Memory B cell (primary cell): ENCODE data around the gene MTCH1.
A peak's percentile ranks its signal among the peaks of the same experiment; 100 is the strongest.
"Not testable (repeated sequence)": the region's sequence is repeated elsewhere in the genome, so short reads cannot be mapped to it uniquely, and the experiment has no call there.

ENCODE experiments used
- ATAC-seq: fragments of 150-1000 bp; cut with Tn5 transposase; 2 replicates; pipeline ENCODE4 v1.10.0; 2021; ENCODE audit warnings: low read depth, mild to moderate bottlenecking, moderate library complexity
- DNase-seq, 2 donors: peaks; one replicate each; pipeline ENCODE4 v3.0.0; 2022; ENCODE audit warnings: low spot score in 2 of 2
- H3K27ac Mint-ChIP-seq: one replicate; pipeline ENCODE4 v1.8.0; 2022; ENCODE audit warnings: mild to moderate bottlenecking, moderate library complexity, mixed read lengths
- H3K27me3 Mint-ChIP-seq: one replicate; pipeline ENCODE4 v1.8.0; 2022; ENCODE audit warnings: mixed read lengths
- H3K36me3 Mint-ChIP-seq: one replicate; pipeline ENCODE4 v1.8.0; 2022; ENCODE audit warnings: mild to moderate bottlenecking, mixed read lengths
- H3K4me1 Mint-ChIP-seq: one replicate; pipeline ENCODE4 v1.8.0; 2022; ENCODE audit warnings: mixed read lengths
- H3K4me3 Mint-ChIP-seq: one replicate; pipeline ENCODE4 v1.8.0; 2022; ENCODE audit warnings: mild to moderate bottlenecking, moderate library complexity, mixed read lengths
- H3K9me3 Mint-ChIP-seq: one replicate; pipeline ENCODE4 v1.8.0; 2022; ENCODE audit warnings: mixed read lengths

The MTCH1 gene

DNA sequence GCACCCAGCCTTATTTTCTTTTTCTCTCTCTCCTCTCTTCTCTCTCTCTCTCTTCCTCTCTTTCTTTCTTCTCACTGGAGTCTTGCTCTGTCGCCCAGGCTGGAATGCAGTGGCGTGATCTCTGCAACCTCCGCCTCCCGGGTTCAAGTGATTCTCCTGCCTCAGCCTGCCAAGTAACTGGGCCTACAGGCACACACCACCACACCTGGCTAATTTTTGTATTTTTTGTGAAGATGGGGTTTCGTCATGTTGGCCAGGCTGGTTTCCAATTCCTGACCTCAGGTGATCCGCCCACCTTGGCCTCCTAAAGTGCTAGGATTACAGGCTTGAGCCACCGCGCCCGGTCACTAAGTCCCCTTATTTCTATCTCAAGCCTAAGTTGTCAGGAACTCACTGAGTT is 36.9 kb downstream of the MTCH1 start:
- DNase-seq, H3K9me3 Mint-ChIP-seq, H3K4me3 Mint-ChIP-seq, H3K27ac Mint-ChIP-seq, H3K27me3 Mint-ChIP-seq, H3K36me3 Mint-ChIP-seq, ATAC-seq: not testable (repeated sequence)
- H3K4me1 Mint-ChIP-seq: peaks cover 11% of the 10 kb centered on the region

DNA sequence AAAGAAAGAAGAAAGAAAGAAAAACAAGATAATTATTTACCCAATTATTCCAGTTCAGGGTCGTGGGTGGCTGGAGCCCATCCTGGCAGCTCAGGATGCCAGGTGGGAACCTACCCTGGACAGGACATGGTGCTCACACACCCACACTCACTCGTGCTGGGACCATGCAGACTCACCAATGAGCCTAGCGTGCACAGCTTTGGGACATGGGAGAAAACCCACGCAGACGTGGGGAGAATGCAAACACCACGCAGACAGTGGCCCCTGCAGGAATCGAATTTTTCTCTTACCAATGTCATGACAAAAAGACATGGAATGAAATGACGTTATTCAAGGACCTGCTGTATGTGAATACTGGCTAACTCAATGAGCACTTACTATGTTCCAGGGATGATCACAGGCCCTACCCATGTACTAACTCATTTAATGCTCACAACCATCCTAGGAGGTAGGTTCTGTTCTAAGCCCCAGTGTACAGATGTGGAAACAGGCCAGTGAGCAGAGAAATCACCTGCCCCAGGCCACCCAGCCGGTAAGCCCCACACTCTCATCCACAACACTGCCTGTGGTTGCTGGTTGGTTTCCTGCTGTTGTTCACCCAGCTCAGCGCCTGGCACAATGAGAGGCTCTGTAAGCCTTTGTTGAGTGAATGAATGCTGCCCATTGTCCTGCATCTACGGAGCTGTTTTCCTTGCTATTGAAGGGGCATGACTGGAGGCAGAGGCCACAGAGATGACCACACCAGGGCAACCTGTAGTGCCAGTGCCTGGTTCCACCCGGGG is 38.2 kb downstream of the MTCH1 start:
- Mint-ChIP-seq H3K27me3 (no peaks in the 10 kb centered on the region), H3K9me3 (no peaks in the 10 kb centered on the region), H3K4me3 (no peak overlapping the region), H3K36me3 (no peaks in the 10 kb centered on the region), H3K27ac (no peak overlapping the region), H3K4me1 (peaks cover 12% of the 10 kb centered on the region)
- no peak for DNase-seq
- peak; percentile 84 for ATAC-seq

DNA sequence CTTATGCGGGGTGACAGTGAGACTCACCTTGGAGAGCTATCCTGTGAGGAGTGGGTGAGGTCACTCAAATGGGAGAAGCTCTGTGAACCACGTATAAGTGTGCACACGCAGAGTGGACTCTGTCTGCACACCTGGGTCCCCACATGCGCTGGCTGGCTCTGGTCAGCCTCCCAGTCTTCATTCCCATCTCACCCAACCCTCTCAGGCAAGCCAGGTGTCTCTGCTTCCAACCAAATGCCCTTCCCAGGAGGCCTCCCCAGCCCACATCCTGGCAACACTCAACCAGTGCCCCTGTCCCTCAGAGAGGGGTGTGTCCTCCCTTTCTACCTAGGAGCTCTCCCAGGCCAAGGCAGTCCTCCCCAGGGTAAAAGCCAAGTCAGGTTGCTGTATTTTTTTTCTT is 39.5 kb downstream of the MTCH1 start:
- Mint-ChIP-seq H3K4me1 (peaks cover 12% of the 10 kb centered on the region), H3K4me3 (no peak overlapping the region), H3K9me3 (no peaks in the 10 kb centered on the region), H3K27ac (no peak overlapping the region), H3K27me3 (no peaks in the 10 kb centered on the region), H3K36me3 (no peaks in the 10 kb centered on the region)
- no peak for DNase-seq
- ATAC-seq: no peak

DNA sequence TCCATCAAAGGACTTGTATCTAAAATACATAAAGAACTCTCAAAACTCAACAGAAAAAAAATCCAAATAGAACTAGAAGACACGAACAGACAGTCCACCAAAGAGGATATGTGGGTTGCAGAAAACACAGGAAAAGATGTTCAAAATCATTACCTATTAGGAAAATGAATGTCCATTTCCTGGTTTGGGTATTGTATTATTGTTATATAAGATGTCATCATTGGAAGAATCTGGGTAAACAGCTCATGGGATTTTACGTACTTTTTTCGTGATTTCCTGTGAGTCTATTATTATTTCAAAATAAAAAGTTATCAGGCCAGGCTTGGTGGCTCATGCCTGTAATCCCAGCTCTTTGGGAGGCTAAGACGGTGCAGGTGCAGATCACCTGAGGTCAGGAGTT is 40.7 kb downstream of the MTCH1 start:
- no peaks in the 10 kb centered on the region for H3K9me3 Mint-ChIP-seq
- peaks cover 2% of the 10 kb centered on the region for H3K27me3 Mint-ChIP-seq
- DNase-seq (no peak), ATAC-seq (no peak)
- no peaks in the 10 kb centered on the region for H3K36me3 Mint-ChIP-seq
- no peak overlapping the region for H3K4me3 Mint-ChIP-seq
- H3K4me1 Mint-ChIP-seq: peaks cover 12% of the 10 kb centered on the region
- no peak overlapping the region for H3K27ac Mint-ChIP-seq

DNA sequence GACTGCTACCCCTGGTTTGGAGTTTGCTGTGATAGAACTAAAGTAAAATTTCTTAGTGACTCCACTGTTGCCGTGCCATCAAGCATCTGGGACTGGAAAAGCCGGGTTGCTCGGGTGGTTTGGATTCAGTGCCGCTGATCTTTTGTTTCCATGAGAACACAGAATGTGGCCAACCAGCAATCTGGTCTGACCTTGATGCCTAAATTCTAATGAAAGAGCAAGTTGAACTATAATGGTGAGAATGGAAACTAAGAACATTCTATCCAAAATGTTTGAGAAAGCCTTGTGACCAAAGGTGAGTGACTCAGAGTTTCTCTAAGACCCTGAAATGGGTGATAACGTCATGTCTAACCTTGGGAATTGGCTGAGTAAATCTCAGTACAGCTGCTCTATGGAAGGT is 41.3 kb downstream of the MTCH1 start:
- Mint-ChIP-seq H3K36me3 (no peaks in the 10 kb centered on the region), H3K27ac (no peak overlapping the region), H3K4me1 (peaks cover 12% of the 10 kb centered on the region), H3K9me3 (no peaks in the 10 kb centered on the region), H3K27me3 (peaks cover 5% of the 10 kb centered on the region), H3K4me3 (no peak overlapping the region)
- ATAC-seq (no peak), DNase-seq (no peak)

DNA sequence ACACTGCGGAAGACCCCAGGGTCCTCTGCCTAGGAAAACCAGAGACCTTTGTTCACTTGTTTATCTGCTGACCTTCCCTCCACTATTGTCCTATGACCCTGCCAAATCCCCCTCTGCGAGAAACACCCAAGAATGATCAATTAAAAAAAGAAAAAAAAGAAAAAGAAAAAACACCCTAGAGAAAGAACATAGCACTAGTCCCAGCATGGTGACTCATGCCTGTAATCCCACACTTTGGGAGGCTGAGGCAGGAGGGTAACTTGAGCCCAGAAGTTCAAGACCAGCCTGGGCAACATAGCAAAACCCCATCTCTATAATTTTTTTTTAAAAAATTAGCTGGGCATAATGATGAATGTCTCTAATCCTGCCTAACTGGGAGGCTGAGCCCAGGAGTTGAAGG is 43.7 kb downstream of the MTCH1 start:
- H3K4me1 Mint-ChIP-seq, H3K4me3 Mint-ChIP-seq, H3K27me3 Mint-ChIP-seq, ATAC-seq, H3K9me3 Mint-ChIP-seq, DNase-seq, H3K36me3 Mint-ChIP-seq, H3K27ac Mint-ChIP-seq: not testable (repeated sequence)

DNA sequence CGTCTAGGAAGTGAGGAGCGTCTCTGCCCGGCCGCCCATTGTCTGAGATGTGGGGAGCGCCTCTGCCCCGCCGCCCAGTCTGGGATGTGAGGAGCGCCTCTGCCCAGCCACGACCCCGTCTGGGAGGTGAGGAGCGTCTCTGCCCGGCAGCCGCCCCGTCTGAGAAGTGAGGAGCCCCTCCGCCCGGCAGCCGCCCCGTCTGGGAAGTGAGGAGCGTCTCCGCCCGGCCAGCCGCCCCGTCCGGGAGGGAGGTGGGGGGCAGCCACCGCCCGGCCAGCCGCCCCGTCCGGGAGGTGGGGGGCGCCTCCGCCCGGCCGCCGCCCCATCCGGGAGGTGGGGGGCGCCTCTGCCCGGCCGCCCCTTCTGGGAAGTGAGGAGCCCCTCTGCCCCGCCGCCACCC is 44.4 kb downstream of the MTCH1 start:
- H3K27me3 Mint-ChIP-seq: peaks cover 14% of the 10 kb centered on the region
- not testable (repeated sequence) for H3K4me1 Mint-ChIP-seq, ATAC-seq, H3K4me3 Mint-ChIP-seq, H3K9me3 Mint-ChIP-seq, H3K36me3 Mint-ChIP-seq, DNase-seq, H3K27ac Mint-ChIP-seq

DNA sequence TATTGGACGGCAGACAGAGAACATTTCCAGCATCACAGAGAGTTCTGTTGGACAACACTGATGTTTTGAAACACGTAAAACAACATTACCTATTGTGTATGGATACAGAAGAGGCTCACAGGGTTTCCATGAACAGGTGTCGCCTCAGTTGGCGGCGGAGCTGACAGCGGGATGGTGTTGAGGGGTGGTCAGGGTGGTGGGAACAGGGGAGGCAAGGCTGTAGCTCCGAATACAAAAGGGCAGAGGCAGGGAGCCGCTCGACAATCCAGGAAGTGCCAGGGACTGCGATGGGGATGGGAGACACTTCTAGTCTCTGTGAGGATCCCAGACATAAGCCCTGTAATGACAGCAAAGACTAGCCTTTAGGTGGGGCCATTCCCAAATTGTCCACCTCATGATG is 46.0 kb downstream of the MTCH1 start:
- ATAC-seq: no peak
- H3K9me3 Mint-ChIP-seq: no peaks in the 10 kb centered on the region

DNA sequence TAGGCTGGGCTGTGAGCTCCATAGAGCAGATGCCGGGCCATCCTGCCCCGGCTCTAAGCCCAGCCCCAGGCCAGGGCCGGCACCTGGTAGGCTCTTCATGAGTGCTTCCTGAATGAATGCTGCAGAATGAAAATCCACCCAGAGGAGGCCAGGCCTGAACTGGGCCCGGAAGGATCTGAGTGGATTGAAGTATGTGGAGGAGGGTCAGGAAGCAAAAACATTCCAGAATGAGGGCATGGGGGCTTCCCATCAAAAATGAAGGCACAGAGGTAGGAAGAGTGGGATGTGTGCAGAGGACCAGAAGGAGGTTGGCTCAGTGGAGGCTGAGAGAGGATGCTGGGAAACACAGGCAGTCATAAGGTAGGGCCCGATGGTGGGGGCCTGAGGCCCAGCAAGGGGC is 47.0 kb downstream of the MTCH1 start:
- ATAC-seq, H3K36me3 Mint-ChIP-seq, H3K9me3 Mint-ChIP-seq, H3K4me1 Mint-ChIP-seq, H3K27ac Mint-ChIP-seq, DNase-seq, H3K4me3 Mint-ChIP-seq: not testable (repeated sequence)
- peaks cover 15% of the 10 kb centered on the region for H3K27me3 Mint-ChIP-seq

More for the DNA sequence above, 46.0 kb downstream of the MTCH1 start:
- Mint-ChIP-seq H3K27ac (no peak overlapping the region), H3K27me3 (peaks cover 15% of the 10 kb centered on the region), H3K4me3 (no peak overlapping the region), H3K36me3 (no peaks in the 10 kb centered on the region), H3K4me1 (peaks cover 7% of the 10 kb centered on the region)
- DNase-seq: no peak

DNA sequence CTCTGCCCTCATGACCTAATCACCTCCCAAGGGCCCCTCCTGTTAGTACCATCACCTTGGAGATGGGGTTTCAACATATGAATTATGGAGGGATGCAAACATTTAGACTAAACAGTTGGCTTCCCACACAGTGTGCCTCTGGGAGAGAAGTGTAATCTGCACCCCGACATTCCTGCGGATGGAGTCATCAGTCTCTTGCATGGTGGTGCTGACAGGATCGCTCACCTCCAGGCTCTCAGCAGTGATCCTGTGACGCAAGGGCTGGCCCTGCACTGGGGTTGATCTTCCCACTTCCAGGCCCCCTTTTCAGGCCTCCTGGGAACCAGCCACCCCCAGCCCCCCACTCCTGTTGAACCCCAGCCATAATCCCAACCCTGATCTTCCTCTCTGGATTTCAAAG is 47.5 kb downstream of the MTCH1 start:
- peaks cover 15% of the 10 kb centered on the region for H3K27me3 Mint-ChIP-seq
- no peaks in the 10 kb centered on the region for H3K9me3 Mint-ChIP-seq
- no peak for ATAC-seq
- H3K4me3 Mint-ChIP-seq: no peak overlapping the region
- H3K27ac Mint-ChIP-seq: no peak overlapping the region
- peaks cover 4% of the 10 kb centered on the region for H3K4me1 Mint-ChIP-seq
- no peaks in the 10 kb centered on the region for H3K36me3 Mint-ChIP-seq
- no peak for DNase-seq

DNA sequence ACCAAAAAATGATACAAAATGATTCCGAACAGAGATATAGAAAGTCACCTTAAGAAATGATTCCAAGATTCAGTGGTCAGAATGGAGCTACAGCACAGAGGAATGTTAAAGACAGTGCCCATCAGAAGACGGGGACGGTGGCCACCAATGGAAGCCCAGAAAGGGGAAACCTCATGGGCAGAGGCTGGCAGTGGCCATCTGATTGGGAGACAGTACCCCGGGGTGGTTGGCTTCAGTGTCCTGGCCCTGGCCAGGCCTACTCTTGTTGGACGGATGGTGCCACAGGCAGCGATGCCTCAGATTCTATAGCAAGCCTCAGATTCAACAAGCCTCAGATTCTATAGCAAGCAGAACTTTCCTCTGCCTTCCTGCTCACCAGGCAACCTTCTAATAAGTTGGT is 48.1 kb downstream of the MTCH1 start:
- Mint-ChIP-seq H3K4me3 (no peak overlapping the region), H3K27me3 (peaks cover 15% of the 10 kb centered on the region), H3K36me3 (no peaks in the 10 kb centered on the region), H3K9me3 (no peaks in the 10 kb centered on the region), H3K27ac (no peak overlapping the region), H3K4me1 (no peaks in the 10 kb centered on the region)
- ATAC-seq (no peak), DNase-seq (no peak)

DNA sequence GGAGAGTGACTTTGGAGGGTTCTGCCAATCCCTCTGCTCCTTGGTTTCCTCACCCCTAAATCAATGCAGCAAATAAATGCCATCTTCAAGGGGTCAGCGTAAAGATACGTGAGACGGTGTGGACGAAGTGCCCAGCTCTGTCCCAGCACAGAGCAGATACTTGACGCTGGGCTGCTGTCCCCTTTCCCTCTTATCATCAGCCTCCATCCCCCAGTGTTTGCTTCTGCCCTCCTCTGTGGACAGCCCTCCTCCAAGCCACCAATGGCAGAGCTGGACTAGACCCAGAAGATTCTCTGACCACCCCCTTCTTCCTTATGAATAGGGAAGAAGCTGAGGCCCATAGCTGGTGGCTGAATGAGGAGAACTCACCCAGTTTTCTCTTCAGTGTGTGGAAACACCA is 49.2 kb downstream of the MTCH1 start:
- Mint-ChIP-seq H3K36me3 (no peaks in the 10 kb centered on the region), H3K9me3 (no peaks in the 10 kb centered on the region), H3K4me3 (no peak overlapping the region), H3K4me1 (no peaks in the 10 kb centered on the region), H3K27ac (no peak overlapping the region), H3K27me3 (peaks cover 15% of the 10 kb centered on the region)
- ATAC-seq (no peak), DNase-seq (no peak)

DNA sequence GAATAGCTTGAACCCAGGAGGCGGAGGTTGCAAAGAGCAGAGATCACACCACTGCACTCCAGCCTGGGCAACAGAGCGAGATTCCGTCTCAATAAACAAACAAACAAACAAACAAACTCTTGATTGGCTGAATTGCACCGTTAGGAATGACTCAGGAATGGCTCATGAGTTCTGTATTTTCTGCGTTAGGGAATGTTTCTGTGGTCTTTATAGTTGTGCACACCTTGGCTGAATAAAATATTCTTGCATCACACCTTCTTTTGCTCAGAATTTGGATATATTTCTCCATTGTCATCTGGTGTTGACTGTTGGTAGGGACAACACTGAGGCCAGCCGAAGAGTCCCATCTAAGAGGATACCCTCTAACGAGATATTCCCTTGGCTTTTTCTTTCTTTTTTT is 51.1 kb downstream of the MTCH1 start:
- DNase-seq (no peak), ATAC-seq (no peak)
- Mint-ChIP-seq H3K36me3 (no peaks in the 10 kb centered on the region), H3K4me3 (no peak overlapping the region), H3K27ac (no peak overlapping the region), H3K27me3 (peaks cover 10% of the 10 kb centered on the region), H3K4me1 (no peaks in the 10 kb centered on the region), H3K9me3 (no peaks in the 10 kb centered on the region)

DNA sequence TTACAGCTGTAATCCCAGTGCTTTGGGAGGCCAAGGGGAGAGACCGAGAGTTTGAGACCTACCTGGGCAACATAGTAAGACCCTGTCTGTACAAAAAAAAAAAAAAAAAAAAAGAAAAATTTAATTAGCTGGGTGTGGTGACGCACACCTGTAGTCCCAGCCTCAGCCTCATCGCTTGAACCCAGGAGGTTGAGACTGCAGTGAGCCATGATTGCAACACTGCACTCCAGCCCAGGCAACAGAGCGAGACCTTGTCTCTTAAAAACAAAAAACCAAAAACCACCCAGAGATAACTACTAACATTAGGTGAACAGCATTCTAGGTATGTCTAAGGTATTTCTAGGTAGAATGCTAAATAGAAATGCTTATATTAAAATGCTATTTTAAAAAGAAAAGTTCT is 52.5 kb downstream of the MTCH1 start:
- Mint-ChIP-seq H3K4me1 (no peaks in the 10 kb centered on the region), H3K4me3 (no peak overlapping the region), H3K27me3 (peaks cover 5% of the 10 kb centered on the region), H3K9me3 (no peaks in the 10 kb centered on the region), H3K36me3 (no peaks in the 10 kb centered on the region), H3K27ac (no peak overlapping the region)
- ATAC-seq (no peak), DNase-seq (no peak)

DNA sequence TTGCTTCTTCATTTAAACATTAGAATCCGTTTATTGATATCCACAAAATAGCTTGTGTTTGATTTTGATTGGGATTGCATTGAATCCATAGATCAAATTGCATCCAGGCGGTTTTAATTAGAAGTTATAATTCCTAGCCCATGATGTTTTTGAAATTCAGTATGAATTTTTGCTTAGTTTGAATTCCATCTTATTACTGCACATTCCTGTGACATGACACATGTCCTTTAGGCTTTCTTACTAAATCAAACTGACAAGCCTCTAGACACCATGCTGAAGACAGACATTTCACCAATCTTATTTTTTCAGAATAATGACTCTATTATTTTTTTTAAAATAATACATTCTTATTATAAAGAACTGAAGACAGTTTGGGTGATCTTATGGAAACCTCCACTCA is 52.9 kb downstream of the MTCH1 start:
- no peak for ATAC-seq
- H3K4me3 Mint-ChIP-seq: no peak overlapping the region
- H3K4me1 Mint-ChIP-seq: no peaks in the 10 kb centered on the region
- H3K27me3 Mint-ChIP-seq: peaks cover 5% of the 10 kb centered on the region
- DNase-seq: no peak
- H3K9me3 Mint-ChIP-seq: no peaks in the 10 kb centered on the region
- no peak overlapping the region for H3K27ac Mint-ChIP-seq
- no peaks in the 10 kb centered on the region for H3K36me3 Mint-ChIP-seq
